ENCODE measurements around the gene CMC2. TPM values are rescaled to one million over a fixed set of nuclear protein-coding genes. Genes with fewer than 3 reads are reported as not detected.

The CMC2 gene
- total and polyA plus RNA-seq, 3 donors from 2014 or later = 63.7 to 184 (median 84.1) TPM

GRCh38 chr16:81035398-81035974 is 28.8 kb upstream of the CMC2 start, which contains the start of gene ATMIN:
TSS of gene ATMIN (plus strand) at chr16:81035842. CDS start at chr16:81035871, 29 bp downstream.
- peak within 1 kb of the TSS in 1 of 2 donors; percentile 76 for H3K27ac ChIP-seq
- peak within 1 kb of the TSS; percentile 70 to 89 for H3K4me3 ChIP-seq
- intact Hi-C loops (cut with DNase I; ENCODE audit: low total_unique reads) = no loop called here
- H3K27me3 ChIP-seq = no peaks in the 10 kb centered on the region
- no peaks in the 10 kb centered on the region for H3K36me3 ChIP-seq (ENCODE audit: low read depth, missing control alignments)
- peaks cover 13% of the 10 kb centered on the region for H3K4me1 ChIP-seq
- peak; percentile 90 for DNase-seq
- TF ChIP-seq POLR2A (IDR thresholded peaks at IDR 0.05) (no peak), CTCF (IDR thresholded peaks at IDR 0.05) (peak; percentile 93 to 99 (median 95))
- 7 to 20% methylated on average over 6 to 31 of the region's 54 CpGs for WGBS, 2 donors
- H3K9me3 ChIP-seq = no peaks in the 10 kb centered on the region

GRCh38 chr16:81029930-81030604 is 23.4 kb upstream of the CMC2 start:
- WGBS, 2 donors = 87 to 93% methylated on average over 11 of the region's 11 CpGs
- no peaks in the 10 kb centered on the region for H3K27me3 ChIP-seq
- H3K27ac ChIP-seq = no peak overlapping the region
- intact Hi-C loops (cut with DNase I; ENCODE audit: low total_unique reads) = no loop called here
- TF ChIP-seq POLR2A (IDR thresholded peaks at IDR 0.05) (no peak), CTCF (IDR thresholded peaks at IDR 0.05) (no peak)
- H3K36me3 ChIP-seq (ENCODE audit: low read depth, missing control alignments) = no peaks in the 10 kb centered on the region
- no peak for DNase-seq
- no peak overlapping the region for H3K4me3 ChIP-seq
- no peaks in the 10 kb centered on the region for H3K9me3 ChIP-seq
- H3K4me1 ChIP-seq = no peaks in the 10 kb centered on the region

- H3K27ac ChIP-seq = no peak overlapping the region
- no peaks in the 10 kb centered on the region for H3K4me1 ChIP-seq
- WGBS, 2 donors = 88 to 97% methylated on average over 4 of the region's 4 CpGs
- TF ChIP-seq CTCF (IDR thresholded peaks at IDR 0.05) (no peak), POLR2A (IDR thresholded peaks at IDR 0.05) (no peak)
- intact Hi-C loops (cut with DNase I; ENCODE audit: low total_unique reads) = no loop called here
- no peak overlapping the region for H3K4me3 ChIP-seq
- no peaks in the 10 kb centered on the region for H3K27me3 ChIP-seq
- no peaks in the 10 kb centered on the region for H3K36me3 ChIP-seq (ENCODE audit: low read depth, missing control alignments)
- H3K9me3 ChIP-seq = no peaks in the 10 kb centered on the region
- DNase-seq = no peak
Measured at GRCh38 chr16:81026429-81026828, 19.7 kb upstream of the CMC2 start.

- TF ChIP-seq CTCF (IDR thresholded peaks at IDR 0.05) (no peak), POLR2A (IDR thresholded peaks at IDR 0.05) (no peak)
- H3K36me3 ChIP-seq (ENCODE audit: low read depth, missing control alignments) = no peaks in the 10 kb centered on the region
- DNase-seq = no peak
- whole genome bisulfite sequencing, 2 donors = 90 to 95% methylated on average over 2 of the region's 2 CpGs
- intact Hi-C loops (cut with DNase I; ENCODE audit: low total_unique reads) = no loop called here
- no peaks in the 10 kb centered on the region for H3K27me3 ChIP-seq
- no peaks in the 10 kb centered on the region for H3K9me3 ChIP-seq
- H3K27ac ChIP-seq = no peak overlapping the region
- H3K4me1 ChIP-seq = no peaks in the 10 kb centered on the region
- H3K4me3 ChIP-seq = no peak overlapping the region
Measured at GRCh38 chr16:81018496-81018895, 11.8 kb upstream of the CMC2 start.

Measured in testis (tissue), 3 donors.